Small intestine (tissue), 7 donors: Measurements from ENCODE around the gene SLC11A2. TPM values are rescaled to one million over a fixed set of nuclear protein-coding genes. Genes with fewer than 3 reads are reported as not detected.

Source experiments
- DNase-seq, 2 donors: peaks; one replicate each; pipeline versions ENCODE4 v3.0.0 to v3.0.0-alpha.2; 2013
- FAIRE-seq: peaks from 2 replicates; lab custom pipeline; 2012; peaks lifted over from hg19 to GRCh38; lab: Jason Lieb, UNC
- H3K27ac ChIP-seq, 3 donors: one replicate each; pipeline ENCODE4 v1.5.1; 2013; ENCODE audit warnings: low read length in 2 of 3, mild to moderate bottlenecking in 2 of 3, control low read depth in 1 of 3, inconsistent platforms in 1 of 3, low read depth in 1 of 3, moderate library complexity in 1 of 3
- H3K27me3 ChIP-seq, 3 donors: one replicate each; pipeline ENCODE4 v1.6.1; 2013; ENCODE audit warnings: low read length in 3 of 3, inconsistent platforms in 1 of 3; ENCODE audit not compliant: control insufficient read depth in 3 of 3, insufficient read depth in 3 of 3
- H3K36me3 ChIP-seq, 3 donors: one replicate each; pipeline ENCODE4 v1.6.1; 2013; ENCODE audit warnings: low read length in 3 of 3, inconsistent platforms in 1 of 3, low read depth in 1 of 3, mild to moderate bottlenecking in 1 of 3, moderate library complexity in 1 of 3; ENCODE audit not compliant: control insufficient read depth in 3 of 3, insufficient read depth in 2 of 3
- H3K4me1 ChIP-seq, 3 donors: one replicate each; pipeline ENCODE4 v1.6.1; 2013; ENCODE audit warnings: low read length in 2 of 3, inconsistent platforms in 1 of 3, low read depth in 1 of 3, mild to moderate bottlenecking in 1 of 3, moderate library complexity in 1 of 3; ENCODE audit not compliant: control insufficient read depth in 3 of 3, insufficient read depth in 2 of 3
- H3K4me3 ChIP-seq, 3 donors: one replicate each; pipeline ENCODE4 v1.5.1; 2013; ENCODE audit warnings: low read length in 3 of 3, control low read depth in 1 of 3, inconsistent platforms in 1 of 3, low read depth in 1 of 3, mild to moderate bottlenecking in 1 of 3, moderate library complexity in 1 of 3
- H3K9me3 ChIP-seq, 2 donors: one replicate each; pipeline ENCODE4 v1.6.1; 2013; ENCODE audit warnings: low read depth in 1 of 2, low read length in 1 of 2; ENCODE audit not compliant: control insufficient read depth in 2 of 2, insufficient read depth in 1 of 2
- WGBS, 3 donors: extraction: QIAGEN DNeasy Blood & Tissue Kit; methylation state at CpG; one replicate each; pipeline ENCODE4 v1.1.7; 2013; 5-methylcytosine and 5-hydroxymethylcytosine counted together
- polyA plus RNA-seq, 4 donors: library from polyadenylated mRNA; stranded (reverse) in 3 of 4; unstranded in 1 of 4; fragments of 200-250 nt in 3 of 4; fragments of 120-200 nt in 1 of 4; gene quantifications; one replicate each; pipeline versions ENCODE4 v1.2.1 to v1.2.3, GENCODE V29; 2013
- donor health status: healthy with polysubstance abuse.
- donor health status: control.
- donor health status: control.
- donor health status: Bipolar disorder and iron deficiency.
- donor health status: healthy.

SLC11A2 gene
- polyA plus RNA-seq, 4 donors = 8.9 to 84.1 (median 16.8) TPM

- H3K27me3 ChIP-seq = no peaks in the 10 kb centered on the region
- peaks cover 0 to 14% (median 6%) of the 10 kb centered on the region in 3 donors for H3K4me1 ChIP-seq
- no peak for DNase-seq
- H3K9me3 ChIP-seq = no peaks in the 10 kb centered on the region
- H3K4me3 ChIP-seq = no peak overlapping the region
- WGBS, 3 donors = 75 to 81% (median 76%) methylated on average over 4 of the region's 4 CpGs
- H3K27ac ChIP-seq = no peak overlapping the region
- no peak for FAIRE-seq
- peaks cover 0 to 27% (median 0%) of the 10 kb centered on the region in 3 donors for H3K36me3 ChIP-seq
Measured at GRCh38 chr12:51011955-51012354, 14.2 kb downstream of the SLC11A2 start.

GRCh38 chr12:51009056-51009440, 17.1 kb downstream of the SLC11A2 start:
- FAIRE-seq (no peak), DNase-seq (peak; percentile 78 to 90)
- H3K27me3 ChIP-seq = no peaks in the 10 kb centered on the region
- no peaks in the 10 kb centered on the region for H3K9me3 ChIP-seq
- H3K36me3 ChIP-seq = peaks cover 4 to 39% (median 7%) of the 10 kb centered on the region in 3 donors
- H3K4me1 ChIP-seq = peaks cover 0 to 23% (median 6%) of the 10 kb centered on the region in 3 donors
- peak overlapping the region in 1 of 3 donors; percentile 59 for H3K27ac ChIP-seq
- 16 to 47% (median 45%) methylated on average over 8 of the region's 8 CpGs for WGBS, 3 donors
- H3K4me3 ChIP-seq = no peak overlapping the region

- FAIRE-seq (no peak), DNase-seq (no peak)
- Histone ChIP-seq H3K27me3 (no peaks in the 10 kb centered on the region), H3K27ac (peak overlapping the region in 1 of 3 donors; percentile 59), H3K4me1 (peaks cover 0 to 23% (median 6%) of the 10 kb centered on the region in 3 donors), H3K9me3 (no peaks in the 10 kb centered on the region), H3K4me3 (no peak overlapping the region), H3K36me3 (peaks cover 4 to 40% (median 7%) of the 10 kb centered on the region in 3 donors)
- WGBS, 3 donors = 82 to 91% (median 85%) methylated on average over 1 of the region's 1 CpG
Measured at GRCh38 chr12:51008329-51009055, 17.7 kb downstream of the SLC11A2 start.

GRCh38 chr12:51005671-51006070, 20.5 kb downstream of the SLC11A2 start:
- H3K36me3 ChIP-seq = peaks cover 6 to 56% (median 10%) of the 10 kb centered on the region in 3 donors
- no peaks in the 10 kb centered on the region for H3K27me3 ChIP-seq
- H3K4me3 ChIP-seq = no peak overlapping the region
- FAIRE-seq = no peak
- WGBS, 3 donors = 51 to 73% (median 53%) methylated on average over 3 of the region's 3 CpGs
- no peak overlapping the region for H3K27ac ChIP-seq
- DNase-seq = no peak
- no peaks in the 10 kb centered on the region for H3K9me3 ChIP-seq
- H3K4me1 ChIP-seq = peaks cover 0 to 23% (median 4%) of the 10 kb centered on the region in 3 donors

- peaks cover 10 to 58% (median 13%) of the 10 kb centered on the region in 3 donors for H3K36me3 ChIP-seq
- H3K4me1 ChIP-seq = peaks cover 0 to 23% (median 4%) of the 10 kb centered on the region in 3 donors
- H3K27me3 ChIP-seq = no peaks in the 10 kb centered on the region
- no peak for FAIRE-seq
- H3K4me3 ChIP-seq = no peak overlapping the region
- WGBS, 3 donors = 96 to 100% (median 98%) methylated on average over 3 of the region's 3 CpGs
- no peak for DNase-seq
- H3K27ac ChIP-seq = no peak overlapping the region
- H3K9me3 ChIP-seq = no peaks in the 10 kb centered on the region
Measured at GRCh38 chr12:51005030-51005429, 21.2 kb downstream of the SLC11A2 start.

GRCh38 chr12:51004504-51004903, 21.7 kb downstream of the SLC11A2 start:
- 81 to 87% (median 82%) methylated on average over 6 of the region's 6 CpGs for WGBS, 3 donors
- DNase-seq = no peak
- Histone ChIP-seq H3K9me3 (no peaks in the 10 kb centered on the region), H3K36me3 (peaks cover 10 to 55% (median 15%) of the 10 kb centered on the region in 3 donors), H3K4me3 (no peak overlapping the region), H3K27ac (no peak overlapping the region), H3K4me1 (peaks cover 0 to 21% (median 4%) of the 10 kb centered on the region in 3 donors), H3K27me3 (no peaks in the 10 kb centered on the region)
- FAIRE-seq = no peak

GRCh38 chr12:51001799-51002198, 24.4 kb downstream of the SLC11A2 start:
- Histone ChIP-seq H3K36me3 (peaks cover 10 to 56% (median 20%) of the 10 kb centered on the region in 3 donors), H3K27ac (no peak overlapping the region), H3K9me3 (no peaks in the 10 kb centered on the region), H3K4me3 (no peak overlapping the region), H3K4me1 (peaks cover 0 to 9% (median 0%) of the 10 kb centered on the region in 3 donors), H3K27me3 (no peaks in the 10 kb centered on the region)
- DNase-seq (no peak), FAIRE-seq (no peak)
- 91 to 100% (median 96%) methylated on average over 1 of the region's 1 CpG for WGBS, 3 donors

GRCh38 chr12:51000245-51000644, 25.9 kb downstream of the SLC11A2 start:
- H3K4me3 ChIP-seq = no peak overlapping the region
- DNase-seq (no peak), FAIRE-seq (no peak)
- no peaks in the 10 kb centered on the region for H3K27me3 ChIP-seq
- peaks cover 13 to 56% (median 19%) of the 10 kb centered on the region in 3 donors for H3K36me3 ChIP-seq
- H3K9me3 ChIP-seq = no peaks in the 10 kb centered on the region
- no peaks in the 10 kb centered on the region for H3K4me1 ChIP-seq
- 76 to 83% (median 82%) methylated on average over 7 of the region's 7 CpGs for WGBS, 3 donors
- H3K27ac ChIP-seq = no peak overlapping the region
